OCI-LY1 (cell line): ENCODE results near the gene NUP210.

Experiments
- H2AFZ ChIP-seq: fragments of 200-600 bp; sonication (generic), shearing (Covaris generic); 2 replicates; pipeline ENCODE4 v1.6.0; 2014; ENCODE audit warnings: antibody characterized with exemption, mild to moderate bottlenecking, low read length
- H3F3A ChIP-seq: fragments of 200-600 bp; sonication (generic), shearing (Covaris generic); 2 replicates; pipeline ENCODE4 v1.6.0; 2014; ENCODE audit warnings: mild to moderate bottlenecking, antibody characterized with exemption, low read length, moderate library complexity; ENCODE audit not compliant: insufficient read depth
- H3K27ac ChIP-seq: fragments of 200-600 bp; sonication (generic); 2 replicates; pipeline ENCODE4 v1.5.1; 2014; ENCODE audit warnings: low read length, mixed run types, mild to moderate bottlenecking, low read depth; ENCODE audit not compliant: poor library complexity, severe bottlenecking
- H3K27me3 ChIP-seq: fragments of 200-600 bp; sonication (generic); 2 replicates; pipeline ENCODE4 v1.6.0; 2014; ENCODE audit warnings: antibody characterized with exemption, mild to moderate bottlenecking, low read length, moderate library complexity; ENCODE audit not compliant: insufficient read depth
- H3K36me3 ChIP-seq: fragments of 200-600 bp; sonication (generic); 2 replicates; pipeline ENCODE4 v1.6.1; 2014; ENCODE audit warnings: mild to moderate bottlenecking, antibody characterized with exemption, low read length, moderate library complexity, mixed read lengths; ENCODE audit not compliant: insufficient read depth
- H3K4me1 ChIP-seq: fragments of 200-600 bp; sonication (generic); 2 replicates; pipeline ENCODE4 v1.5.1; 2014; ENCODE audit warnings: mild to moderate bottlenecking, low read length, moderate library complexity; ENCODE audit not compliant: insufficient read depth, severe bottlenecking
- H3K4me2 ChIP-seq: fragments of 200-600 bp; sonication (generic), shearing (Covaris generic); 2 replicates; pipeline ENCODE4 v1.6.1; 2014; ENCODE audit warnings: low read length
- H3K4me3 ChIP-seq: fragments of 200-600 bp; sonication (generic); 2 replicates; pipeline ENCODE4 v1.5.1; 2014; ENCODE audit warnings: low read length, low read depth, mild to moderate bottlenecking, mixed read lengths; ENCODE audit not compliant: poor library complexity, severe bottlenecking
- H3K79me2 ChIP-seq: fragments of 200-600 bp; shearing (Covaris generic); 2 replicates; pipeline ENCODE4 v1.6.1; 2016; ENCODE audit warnings: mixed run types, low read length, mixed read lengths; ENCODE audit not compliant: insufficient read depth
- H3K9ac ChIP-seq: fragments of 200-600 bp; sonication (generic), shearing (Covaris generic); 2 replicates; pipeline ENCODE4 v1.6.1; 2014; ENCODE audit warnings: mild to moderate bottlenecking, low read length, mixed read lengths
- H3K9me2 ChIP-seq: fragments of 200-600 bp; sonication (generic), shearing (Covaris generic); 2 replicates; pipeline ENCODE4 v1.6.1; 2014; ENCODE audit warnings: low read depth, mild to moderate bottlenecking, low read length, mixed read lengths
- H3K9me3 ChIP-seq: fragments of 200-600 bp; shearing (Covaris generic); 2 replicates; pipeline ENCODE4 v1.6.1; 2014; ENCODE audit warnings: low read length, mixed read lengths
- H4K20me1 ChIP-seq: fragments of 200-600 bp; sonication (generic), shearing (Covaris generic); 2 replicates; pipeline ENCODE4 v1.6.0; 2016; ENCODE audit warnings: mild to moderate bottlenecking, low read length; ENCODE audit not compliant: insufficient read depth
- EZH2 ChIP-seq: fragments of 200-600 bp; sonication (generic), shearing (Covaris generic); IDR thresholded peaks from 2 replicates; pipeline ENCODE4 v1.8.0; 2017; ENCODE audit warnings: borderline replicate concordance, mixed run types, mild to moderate bottlenecking, antibody characterized with exemption, low read length, moderate library complexity, mixed read lengths
- TF ChIP-seq, protein P1 (sequence below): fragments of 200-600 bp; sonication (generic), shearing (Covaris generic); IDR thresholded peaks from 2 replicates; pipeline ENCODE4 v1.5.1; 2017; ENCODE audit warnings: mild to moderate bottlenecking, antibody characterized with exemption, low read length, moderate library complexity, mixed read lengths

Gene NUP210

DNA sequence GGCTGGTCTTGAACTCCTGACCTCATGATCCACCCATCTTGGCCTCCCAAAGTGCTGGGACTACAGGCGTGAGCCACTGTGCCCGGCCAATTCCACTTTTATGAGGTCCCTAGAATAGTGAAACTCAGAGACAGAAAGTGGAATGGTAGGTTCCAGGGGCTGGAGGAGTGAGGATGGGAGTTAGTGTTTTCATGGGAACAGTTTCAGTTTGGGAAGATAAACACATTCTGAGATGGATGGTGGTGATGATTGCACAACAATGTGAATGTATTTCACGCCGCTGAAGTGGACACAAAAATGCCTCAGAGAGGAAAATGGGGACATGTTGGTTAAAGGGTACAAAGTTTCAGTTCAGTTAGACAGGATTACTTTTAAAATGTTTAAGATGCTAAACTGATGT is 37.5 kb upstream of the NUP210 start:
- no peak overlapping the region for H3K4me3 ChIP-seq
- H3K9ac ChIP-seq = no peak overlapping the region
- peaks cover 2% of the 10 kb centered on the region for H3K4me1 ChIP-seq
- no peaks in the 10 kb centered on the region for H3K9me3 ChIP-seq
- no peaks in the 10 kb centered on the region for H3K36me3 ChIP-seq
- no peaks in the 10 kb centered on the region for H3K9me2 ChIP-seq
- TF ChIP-seq, protein P1, sequence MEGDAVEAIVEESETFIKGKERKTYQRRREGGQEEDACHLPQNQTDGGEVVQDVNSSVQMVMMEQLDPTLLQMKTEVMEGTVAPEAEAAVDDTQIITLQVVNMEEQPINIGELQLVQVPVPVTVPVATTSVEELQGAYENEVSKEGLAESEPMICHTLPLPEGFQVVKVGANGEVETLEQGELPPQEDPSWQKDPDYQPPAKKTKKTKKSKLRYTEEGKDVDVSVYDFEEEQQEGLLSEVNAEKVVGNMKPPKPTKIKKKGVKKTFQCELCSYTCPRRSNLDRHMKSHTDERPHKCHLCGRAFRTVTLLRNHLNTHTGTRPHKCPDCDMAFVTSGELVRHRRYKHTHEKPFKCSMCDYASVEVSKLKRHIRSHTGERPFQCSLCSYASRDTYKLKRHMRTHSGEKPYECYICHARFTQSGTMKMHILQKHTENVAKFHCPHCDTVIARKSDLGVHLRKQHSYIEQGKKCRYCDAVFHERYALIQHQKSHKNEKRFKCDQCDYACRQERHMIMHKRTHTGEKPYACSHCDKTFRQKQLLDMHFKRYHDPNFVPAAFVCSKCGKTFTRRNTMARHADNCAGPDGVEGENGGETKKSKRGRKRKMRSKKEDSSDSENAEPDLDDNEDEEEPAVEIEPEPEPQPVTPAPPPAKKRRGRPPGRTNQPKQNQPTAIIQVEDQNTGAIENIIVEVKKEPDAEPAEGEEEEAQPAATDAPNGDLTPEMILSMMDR = no peak
- TF ChIP-seq EZH2 = no peak
- no peak overlapping the region for H3K4me2 ChIP-seq
- no peak overlapping the region for H2AFZ ChIP-seq
- no peaks in the 10 kb centered on the region for H4K20me1 ChIP-seq
- H3K27me3 ChIP-seq = 0 out of 2 replicates have a peak, but pooled peaks cover 4% of the 10 kb centered on the region
- no peak overlapping the region for H3K27ac ChIP-seq
- H3F3A ChIP-seq = no peaks in the 10 kb centered on the region
- H3K79me2 ChIP-seq = no peaks in the 10 kb centered on the region

- 0 out of 2 replicates have a peak, but pooled peaks cover 4% of the 10 kb centered on the region for H3K27me3 ChIP-seq
- no peaks in the 10 kb centered on the region for H3K9me2 ChIP-seq
- H3K79me2 ChIP-seq = no peaks in the 10 kb centered on the region
- no peaks in the 10 kb centered on the region for H3F3A ChIP-seq
- no peaks in the 10 kb centered on the region for H3K9me3 ChIP-seq
- H4K20me1 ChIP-seq = no peaks in the 10 kb centered on the region
- H3K36me3 ChIP-seq = no peaks in the 10 kb centered on the region
- H2AFZ ChIP-seq = no peak overlapping the region
- TF ChIP-seq, protein P1 = no peak
- no peak for TF ChIP-seq EZH2
- no peak overlapping the region for H3K9ac ChIP-seq
- H3K4me3 ChIP-seq = no peak overlapping the region
- H3K27ac ChIP-seq = no peak overlapping the region
- peaks cover 15% of the 10 kb centered on the region for H3K4me1 ChIP-seq
- H3K4me2 ChIP-seq = no peak overlapping the region
These were observed 35.5 kb upstream of the NUP210 start for GRCh38 chr3:13455644-13456043.

- no peaks in the 10 kb centered on the region for H3K36me3 ChIP-seq
- peak overlapping the region; percentile 62 for H3K4me3 ChIP-seq
- TF ChIP-seq, protein P1 = peak; percentile 80
- TF ChIP-seq EZH2 = no peak
- peak overlapping the region; percentile 82 for H3K4me2 ChIP-seq
- no peaks in the 10 kb centered on the region for H3K79me2 ChIP-seq
- peak overlapping the region; percentile 86 for H3K27ac ChIP-seq
- H2AFZ ChIP-seq = peak overlapping the region; percentile 35
- no peaks in the 10 kb centered on the region for H4K20me1 ChIP-seq
- H3K4me1 ChIP-seq = peaks cover 15% of the 10 kb centered on the region
- no peaks in the 10 kb centered on the region for H3K9me2 ChIP-seq
- peak overlapping the region; percentile 43; the same call in 1 of the 2 replicates for H3K9ac ChIP-seq
- H3K27me3 ChIP-seq = 0 out of 2 replicates have a peak, but pooled peaks cover 4% of the 10 kb centered on the region
- H3F3A ChIP-seq = no peaks in the 10 kb centered on the region
- no peaks in the 10 kb centered on the region for H3K9me3 ChIP-seq
These were observed 32.6 kb upstream of the NUP210 start for GRCh38 chr3:13452490-13453335.
